NCI-H2196 (cell line): ENCODE data around the gene JTB.
"Not testable (repeated sequence)": the region's sequence is repeated elsewhere in the genome, so short reads cannot be mapped to it uniquely, and the experiment has no call there.

Source experiments
- DNase-seq: peaks from one replicate; lab custom pipeline; 2025; ENCODE audit not compliant: unreplicated experiment; lab: John Stamatoyannopoulos, UW

Gene JTB

DNA sequence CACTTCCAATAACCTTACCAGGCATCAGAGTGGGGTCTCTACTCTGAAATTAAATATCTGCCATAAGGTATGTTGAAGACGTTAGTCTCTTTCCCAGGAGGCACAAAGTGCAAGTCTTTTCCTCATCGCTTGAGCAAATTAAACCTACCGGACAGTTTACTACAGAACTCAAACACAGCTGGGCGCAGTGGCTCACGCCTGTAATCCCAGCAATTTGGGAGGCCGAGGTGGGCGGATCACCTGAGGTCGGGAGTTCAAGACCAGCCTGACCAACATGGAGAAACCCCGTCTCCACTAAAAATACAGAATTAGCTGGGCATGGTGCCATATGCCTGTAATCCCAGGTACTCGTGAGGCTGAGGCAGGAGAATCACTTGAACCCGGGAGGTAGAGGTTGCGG is 1.6 kb upstream of the JTB start:
- not testable (repeated sequence) for DNase-seq

DNA sequence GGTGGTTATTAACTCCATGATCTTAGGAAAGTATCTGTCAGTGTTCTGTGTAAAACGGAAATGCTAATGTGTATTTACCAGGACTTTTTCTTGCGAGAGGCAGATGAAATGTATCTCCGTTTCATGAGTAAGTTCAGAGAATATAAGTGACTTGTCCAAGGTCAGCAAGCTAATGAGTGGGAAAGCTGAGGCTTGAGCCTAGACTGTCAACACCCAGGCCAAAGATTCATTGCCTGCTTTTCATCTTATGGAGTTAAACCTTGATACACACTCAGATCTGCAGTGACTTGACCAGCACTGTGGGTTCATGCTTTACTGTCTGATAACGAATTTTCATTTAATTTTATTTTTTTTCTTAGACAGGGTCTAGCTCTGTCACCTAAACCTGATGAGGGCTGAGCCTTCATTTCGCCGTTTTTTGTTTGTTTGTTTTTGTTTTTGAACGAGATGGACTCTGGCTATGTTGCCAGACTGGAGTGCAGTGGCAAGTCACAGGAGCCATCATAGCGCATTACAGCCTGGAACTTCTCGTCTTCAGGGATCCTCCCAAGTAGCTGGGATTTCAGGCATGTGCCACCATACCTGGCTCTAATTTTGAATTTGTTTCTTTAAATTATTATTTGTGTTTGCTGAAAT is 918 bp upstream of the JTB start:
- no peak for DNase-seq

DNA sequence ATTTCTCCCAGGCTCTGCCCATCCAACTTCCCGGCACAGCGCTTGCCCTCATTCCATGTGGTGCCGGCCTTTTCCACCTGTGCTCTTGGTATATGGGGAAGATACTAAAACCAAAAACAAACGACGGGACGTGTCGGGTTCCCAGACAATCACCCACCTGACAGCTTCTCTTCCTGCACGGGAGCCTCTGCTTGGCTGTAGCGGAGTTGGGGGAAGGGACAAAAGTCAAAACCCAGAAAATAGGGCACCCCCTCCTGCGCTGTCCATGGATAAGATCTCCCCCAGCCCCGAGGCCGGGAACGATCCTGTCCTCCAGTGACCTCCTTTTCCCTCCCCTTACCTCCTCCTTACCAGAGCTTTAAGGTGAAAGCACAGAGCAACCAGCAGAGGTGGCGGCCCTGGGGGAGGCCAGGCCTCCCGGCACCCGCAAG is 640 bp downstream of the JTB start:
- no peak for DNase-seq

DNA sequence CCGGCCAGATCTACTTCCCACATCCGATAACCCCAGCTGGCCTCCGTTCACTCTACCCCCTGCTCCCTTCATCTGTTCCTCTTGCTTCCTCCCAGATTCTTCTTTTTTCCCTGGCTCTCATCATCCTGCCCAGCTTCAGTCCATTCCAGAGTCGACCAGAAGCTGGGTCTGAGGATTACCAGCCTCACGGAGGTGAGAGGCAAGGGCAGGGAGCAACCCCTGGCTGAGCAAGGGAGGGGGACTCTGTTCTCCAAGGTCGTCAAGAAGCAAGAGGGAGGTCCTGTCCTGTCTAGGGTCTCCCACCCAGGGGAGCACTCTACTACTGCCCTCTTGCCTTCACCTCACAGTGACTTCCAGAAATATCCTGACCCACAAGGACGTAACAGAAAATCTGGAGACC is 3.9 kb downstream of the JTB start:
- no peak for DNase-seq

DNA sequence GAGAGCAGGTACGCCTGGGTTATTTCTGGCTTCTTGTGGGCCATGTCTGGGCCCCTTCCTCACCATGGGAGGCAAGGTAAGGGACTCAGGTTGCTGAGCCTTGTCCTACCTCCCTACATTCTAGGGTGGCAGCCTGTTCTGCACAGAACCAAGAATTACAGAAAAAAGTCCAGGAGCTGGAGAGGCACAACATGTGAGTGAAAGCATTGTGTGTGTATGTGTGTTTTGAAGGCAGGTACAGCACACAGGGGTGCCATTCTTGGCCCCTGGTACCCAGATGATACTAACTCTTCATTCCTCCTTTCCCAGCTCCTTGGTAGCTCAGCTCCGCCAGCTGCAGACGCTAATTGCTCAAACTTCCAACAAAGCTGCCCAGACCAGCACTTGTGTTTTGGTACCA is 4.4 kb downstream of the JTB start:
- DNase-seq: no peak

DNA sequence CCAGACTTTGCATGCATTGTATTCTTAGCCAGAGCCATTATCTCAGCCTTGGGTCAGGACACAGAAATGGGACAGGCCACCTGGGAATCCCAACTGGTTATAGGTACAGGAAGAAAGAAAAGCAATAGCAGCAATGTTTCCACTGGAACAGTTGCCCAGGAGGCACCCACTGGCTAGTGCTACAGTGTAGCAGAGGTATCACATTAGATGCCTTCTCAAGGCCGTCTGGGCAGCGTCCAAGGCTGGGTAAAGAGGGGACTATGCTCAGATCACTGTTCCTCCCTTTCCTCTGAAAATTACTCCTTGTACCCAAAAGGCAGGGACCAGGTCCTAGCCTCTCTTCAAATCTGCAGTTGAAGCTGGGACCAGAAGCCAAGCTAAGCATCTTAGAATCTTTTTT is 7.1 kb downstream of the JTB start:
- no peak for DNase-seq

DNA sequence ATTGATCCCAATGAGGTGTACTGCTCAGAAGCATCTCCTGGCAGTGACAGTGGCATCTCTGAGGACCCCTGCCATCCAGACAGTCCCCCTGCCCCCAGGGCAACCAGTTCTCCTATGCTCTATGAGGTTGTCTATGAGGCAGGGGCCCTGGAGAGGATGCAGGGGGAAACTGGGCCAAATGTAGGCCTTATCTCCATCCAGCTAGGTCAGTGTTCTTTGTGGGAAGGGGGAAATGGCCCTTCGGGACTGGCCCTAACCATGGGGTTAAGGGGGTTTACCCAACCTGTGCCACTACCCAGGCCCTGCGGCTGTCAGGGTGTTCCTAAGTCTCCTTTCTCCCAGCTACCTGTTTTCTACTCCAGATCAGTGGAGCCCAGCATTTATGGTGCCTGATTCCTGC is 8.5 kb downstream of the JTB start:
- no peak for DNase-seq

DNA sequence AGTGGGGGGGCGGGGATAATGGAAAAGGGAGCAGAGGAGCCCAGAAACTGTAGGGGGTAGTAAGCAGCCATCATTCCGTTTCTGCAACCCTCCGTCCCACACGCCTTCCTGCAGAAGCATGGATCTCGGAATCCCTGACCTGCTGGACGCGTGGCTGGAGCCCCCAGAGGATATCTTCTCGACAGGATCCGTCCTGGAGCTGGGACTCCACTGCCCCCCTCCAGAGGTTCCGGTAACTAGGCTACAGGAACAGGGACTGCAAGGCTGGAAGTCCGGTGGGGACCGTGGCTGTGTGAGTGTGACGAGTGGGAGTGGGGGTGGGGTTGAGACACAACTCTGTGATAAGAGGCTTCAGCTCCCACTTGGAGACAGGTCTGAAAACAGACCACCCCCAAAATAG is 9.1 kb downstream of the JTB start:
- DNase-seq: no peak

DNA sequence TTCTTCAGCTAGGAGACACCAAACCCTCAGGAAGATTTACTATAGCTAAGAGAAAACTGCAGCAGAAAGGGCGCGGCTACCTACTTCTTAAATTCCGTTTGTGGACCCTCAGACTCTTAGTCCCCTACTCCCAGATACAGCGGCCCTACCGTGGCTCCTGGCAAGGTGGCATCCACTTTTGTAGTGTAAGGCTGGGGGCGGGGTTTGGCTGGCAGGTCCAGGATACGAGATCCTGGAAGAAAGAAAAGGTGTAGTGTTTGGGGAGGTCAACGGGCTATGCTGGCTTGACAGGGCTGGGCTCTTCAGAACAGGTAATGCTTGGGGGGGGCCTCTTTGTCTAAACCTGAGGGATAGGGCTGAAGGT is 9.5 kb downstream of the JTB start:
- peak; percentile 51 for DNase-seq

DNA sequence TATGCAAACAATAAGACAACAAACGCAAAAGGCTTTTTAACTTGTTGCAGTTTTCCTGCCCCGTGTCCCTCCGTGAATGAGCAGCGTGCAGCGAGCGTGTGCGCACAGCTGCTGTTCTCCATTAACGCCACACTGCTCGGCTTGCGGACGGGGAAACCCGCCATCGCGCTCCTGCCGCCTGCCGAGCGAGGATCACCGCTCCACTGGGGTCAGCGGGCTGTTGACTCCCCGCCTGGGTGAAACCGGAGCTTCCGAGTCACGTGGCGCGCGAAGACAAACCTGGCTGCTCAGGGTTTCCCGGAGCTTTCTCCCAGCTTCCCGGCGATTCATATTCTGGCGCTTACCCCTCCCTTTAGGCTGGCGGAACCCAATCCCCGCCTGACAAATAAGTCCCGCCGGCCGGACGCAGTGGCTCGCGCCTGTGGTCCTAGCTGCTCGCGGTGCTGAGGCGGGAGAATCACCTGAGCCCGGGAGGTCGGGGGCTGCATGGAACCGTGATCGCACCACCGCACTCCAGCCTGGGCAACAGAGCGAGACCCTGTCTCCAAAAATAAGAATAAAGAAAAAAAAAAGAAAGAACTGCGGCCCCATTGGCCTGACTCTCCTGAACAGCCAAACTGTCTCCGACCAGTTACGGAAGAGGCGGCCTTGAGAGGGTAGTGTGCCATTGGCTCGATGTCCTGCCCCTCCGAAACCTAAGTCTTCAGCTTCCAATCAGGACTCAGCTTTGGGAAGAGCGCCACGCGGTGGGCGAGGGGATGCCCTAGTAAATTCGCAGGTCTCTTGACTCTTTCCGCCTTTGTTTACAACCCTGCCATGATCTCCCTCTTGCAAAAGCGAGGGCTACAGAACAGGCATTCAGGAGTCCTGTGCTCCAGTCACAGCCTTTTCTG is 10.1 kb downstream of the JTB start, which contains the start of gene CREB3L4:
Gene CREB3L4 (plus strand): TSS at position 796 of the 893 bp plus-strand sequence. CDS start 624 bp downstream, outside the sequence.
- peak; percentile 95 for DNase-seq

DNA sequence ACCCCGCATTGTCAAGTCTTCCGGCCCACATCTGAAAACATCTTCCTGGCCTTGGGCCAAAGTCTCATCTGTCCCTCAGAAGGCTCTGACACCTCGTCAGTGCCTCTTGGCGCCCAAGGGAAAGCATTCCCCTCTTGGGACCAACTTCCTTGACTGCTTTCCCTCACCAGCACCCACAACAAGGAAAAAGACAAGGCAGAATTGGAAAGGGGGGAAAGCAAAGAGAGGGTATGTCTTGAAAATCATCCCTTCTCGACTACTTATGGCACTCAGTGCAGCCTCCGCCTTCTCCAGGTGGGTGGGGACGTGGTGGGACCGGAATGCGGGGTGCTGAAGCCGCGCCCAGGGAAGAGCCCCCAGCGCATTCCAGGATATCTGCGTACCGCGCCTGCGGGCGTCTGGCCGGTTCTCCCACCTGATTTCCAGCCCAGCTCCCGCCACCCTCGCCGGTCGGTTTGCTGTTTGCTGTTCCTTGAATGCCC is 13.6 kb downstream of the JTB start:
- no peak for DNase-seq

DNA sequence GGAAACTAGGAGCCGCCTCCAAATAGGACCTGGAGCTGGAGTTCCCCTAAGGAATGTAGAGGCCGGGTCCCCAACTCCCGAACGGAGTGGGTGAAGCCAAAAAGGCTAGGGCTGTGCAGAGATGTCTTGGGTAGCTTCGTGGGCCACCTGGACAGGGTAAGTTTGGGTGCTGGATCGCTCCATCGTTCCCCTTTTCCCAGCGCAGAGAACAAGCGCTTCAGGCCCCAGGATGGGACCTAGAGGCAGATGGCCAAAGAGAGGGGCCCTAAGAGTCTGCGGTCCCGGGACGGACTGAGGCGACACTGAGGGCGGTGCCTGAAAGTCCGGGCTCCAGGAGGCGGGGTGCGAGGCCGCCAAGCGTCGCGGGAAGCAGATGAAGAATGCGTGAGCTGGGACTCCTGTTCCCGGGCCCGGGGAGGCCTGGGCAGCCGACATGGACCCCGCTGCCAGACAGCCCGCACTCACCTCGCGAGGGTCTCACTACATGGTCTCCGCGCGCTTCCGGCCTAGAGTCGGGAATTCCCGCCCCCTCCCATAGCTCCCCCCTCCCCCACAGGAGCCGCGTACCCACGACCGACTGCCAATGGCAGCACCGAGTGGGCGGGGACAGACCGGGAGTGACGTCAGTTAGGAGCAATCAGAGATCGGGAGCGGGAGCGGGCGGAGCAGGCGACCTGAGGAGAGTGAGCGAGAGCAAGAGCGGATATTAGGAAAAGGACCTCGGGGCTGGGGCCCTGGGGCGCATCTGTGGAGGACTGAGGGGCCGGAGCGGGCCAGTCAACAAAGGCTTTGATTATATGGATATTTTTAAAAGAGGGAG is 14.2 kb downstream of the JTB start, which contains the start of gene SLC39A1:
Gene SLC39A1 (minus strand): TSS at position 508 of the 820 bp plus-strand sequence. CDS start 822 bp downstream, outside the sequence.
- peak; percentile 98 for DNase-seq

DNA sequence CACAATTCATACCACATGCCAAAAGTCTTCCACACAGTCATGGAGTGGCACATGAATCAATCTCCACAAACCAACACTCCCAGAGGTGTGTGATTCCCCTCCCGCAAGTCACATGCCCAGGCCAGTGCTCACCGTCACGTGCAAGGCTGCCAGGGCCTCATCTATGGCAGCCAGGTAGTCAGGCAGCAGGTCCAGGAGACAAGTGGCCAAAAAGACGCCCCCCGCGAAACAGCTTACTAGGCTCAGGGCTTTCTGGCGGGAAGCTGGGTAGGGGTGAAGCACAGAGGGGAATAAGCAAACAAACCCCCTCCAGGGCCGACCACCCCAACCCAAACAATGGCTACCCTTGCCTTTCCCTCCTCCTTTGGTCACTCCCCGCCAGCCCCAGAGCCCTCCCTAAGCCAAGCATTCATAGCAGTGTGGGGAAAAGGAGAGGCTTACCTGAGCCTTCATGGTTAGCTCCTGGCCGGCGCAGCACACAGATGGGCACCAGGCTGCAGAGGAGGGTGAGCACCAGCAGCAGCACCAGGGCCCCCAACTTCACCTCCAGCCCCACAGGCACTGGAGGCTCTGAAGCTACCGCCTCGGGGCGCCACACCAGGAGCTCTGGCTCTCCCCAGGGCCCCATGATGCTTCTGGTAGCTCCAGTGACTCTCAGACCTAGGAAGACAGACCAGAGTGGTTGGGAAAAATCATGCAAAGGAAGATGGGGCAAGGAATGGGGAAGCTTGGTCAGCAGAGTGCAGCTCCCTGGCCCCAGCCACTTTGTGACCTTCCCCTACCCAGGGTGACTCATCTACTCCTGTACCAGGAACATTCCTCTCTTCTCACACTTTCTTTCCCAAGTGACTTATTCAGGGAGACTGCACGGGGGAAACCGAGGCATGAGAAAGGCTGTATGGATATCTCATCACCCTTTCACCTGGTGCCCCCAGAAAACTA is 15.1 kb downstream of the JTB start:
- DNase-seq: no peak

DNA sequence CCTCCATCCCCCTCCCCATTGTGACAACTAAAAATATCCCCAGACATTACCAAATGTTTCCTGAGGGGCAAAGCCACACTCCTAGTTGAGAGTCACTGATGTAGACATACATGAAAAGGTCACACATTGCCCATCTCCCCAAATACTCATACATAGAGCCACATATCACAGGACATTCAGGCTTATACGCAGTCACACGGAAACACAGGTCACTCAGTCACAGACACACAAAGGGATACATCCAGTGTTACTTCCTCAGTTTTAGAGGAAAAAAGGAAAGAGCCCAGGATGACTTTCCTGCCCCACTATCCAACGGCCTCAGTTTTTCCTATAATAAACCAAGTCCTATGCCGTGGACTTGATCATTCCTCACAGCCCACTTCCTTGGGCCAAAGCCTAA is 16.1 kb downstream of the JTB start:
- DNase-seq: no peak

DNA sequence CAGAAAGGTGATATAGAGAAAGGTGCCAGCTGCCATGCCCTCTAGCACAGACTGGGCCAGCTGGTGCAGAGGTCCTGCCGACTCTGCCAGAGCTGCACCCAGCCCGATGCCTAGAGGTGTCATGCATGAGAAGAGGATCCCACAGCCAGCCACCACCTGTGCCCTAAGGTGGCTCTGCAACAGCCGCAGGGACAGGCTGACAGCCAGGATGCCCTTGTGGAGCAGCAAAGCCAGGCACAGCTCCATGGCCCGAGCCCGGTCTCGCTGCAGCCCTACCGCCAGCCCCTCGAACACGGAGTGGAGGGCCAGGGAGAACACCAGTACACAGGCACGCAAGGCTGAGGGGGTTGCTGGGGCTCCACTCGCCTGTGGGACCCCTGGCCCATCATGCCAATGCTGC is 17.3 kb downstream of the JTB start:
- DNase-seq: no peak

DNA sequence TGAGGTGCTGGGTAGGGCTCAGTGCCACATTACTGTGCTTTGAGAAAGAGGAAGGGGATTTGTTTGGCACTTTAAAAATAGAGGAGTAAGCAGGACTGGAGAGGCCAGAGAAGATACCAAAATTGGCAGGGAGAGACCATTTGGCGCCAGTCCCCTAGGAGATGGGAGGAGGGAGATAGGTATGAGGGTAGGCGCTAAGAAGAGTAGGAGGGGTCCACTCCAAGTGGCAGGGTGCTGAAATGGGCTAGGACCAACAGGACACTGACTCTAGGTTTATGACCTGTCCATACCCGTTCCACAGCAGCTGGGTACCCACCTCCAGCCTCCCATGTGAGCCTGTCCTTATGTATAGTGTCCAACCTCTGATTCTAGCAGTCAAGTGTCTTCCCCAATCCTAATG is 18.0 kb downstream of the JTB start:
- no peak for DNase-seq

DNA sequence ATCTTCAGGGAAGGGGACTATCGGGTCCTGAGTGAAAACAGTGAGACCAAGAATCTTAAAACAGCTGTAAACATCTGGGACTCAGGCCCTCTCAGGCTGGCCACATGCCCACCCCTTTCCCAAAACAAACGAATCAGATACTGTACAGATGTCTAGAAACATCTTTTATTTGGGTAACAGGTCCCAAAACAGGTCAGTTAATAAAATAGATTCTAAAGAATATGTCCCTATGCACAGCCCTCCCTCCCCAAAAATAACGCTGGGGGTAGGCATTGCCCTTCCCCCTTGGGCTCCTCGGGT is 18.6 kb downstream of the JTB start:
- no peak for DNase-seq

DNA sequence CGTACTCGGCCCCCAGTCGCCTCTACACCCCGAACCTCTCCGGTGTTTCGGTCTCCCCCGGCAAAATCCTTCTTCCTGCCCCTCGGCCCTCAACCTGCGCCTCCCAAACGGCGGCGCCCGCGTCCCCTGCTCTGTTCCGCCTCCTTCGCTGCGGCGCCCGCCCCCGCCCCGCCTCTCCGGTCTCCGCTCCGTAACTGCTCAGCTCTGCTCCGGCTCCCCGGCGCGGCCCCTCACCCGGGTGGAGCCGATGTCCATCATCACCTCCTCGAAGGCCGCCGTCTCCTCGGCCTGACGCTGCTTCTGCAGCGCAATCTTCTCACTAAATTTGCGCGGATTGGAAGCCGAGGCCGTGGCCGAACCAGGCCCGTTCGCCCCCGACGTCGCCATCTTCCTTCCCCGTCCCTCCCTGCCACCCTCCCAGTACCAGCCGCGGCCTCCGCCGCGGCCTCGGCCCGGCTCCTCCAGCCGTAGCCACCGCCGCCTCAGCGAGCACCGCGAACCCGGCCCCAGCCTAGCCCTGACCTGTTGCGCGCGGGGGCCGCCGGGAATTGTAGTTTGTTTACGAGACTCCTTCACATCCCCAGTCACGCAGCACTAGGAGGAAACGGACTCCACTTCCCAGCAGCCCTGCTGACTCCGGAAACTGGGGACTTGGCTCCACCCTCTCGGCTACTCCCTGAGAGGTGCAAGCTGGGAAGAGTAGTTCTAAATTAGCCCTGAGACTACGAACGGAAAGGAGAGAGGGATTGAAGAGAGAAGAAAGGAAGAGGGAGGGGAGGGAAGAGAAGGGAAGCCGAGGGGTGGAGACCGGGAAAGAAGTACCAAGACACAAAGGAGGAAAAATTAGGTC is 19.1 kb downstream of the JTB start, which contains the start of gene CRTC2:
Gene CRTC2 (minus strand): TSS at position 502 of the 850 bp plus-strand sequence. CDS start 115 bp downstream, at position 387.
- DNase-seq: peak; percentile 98

DNA sequence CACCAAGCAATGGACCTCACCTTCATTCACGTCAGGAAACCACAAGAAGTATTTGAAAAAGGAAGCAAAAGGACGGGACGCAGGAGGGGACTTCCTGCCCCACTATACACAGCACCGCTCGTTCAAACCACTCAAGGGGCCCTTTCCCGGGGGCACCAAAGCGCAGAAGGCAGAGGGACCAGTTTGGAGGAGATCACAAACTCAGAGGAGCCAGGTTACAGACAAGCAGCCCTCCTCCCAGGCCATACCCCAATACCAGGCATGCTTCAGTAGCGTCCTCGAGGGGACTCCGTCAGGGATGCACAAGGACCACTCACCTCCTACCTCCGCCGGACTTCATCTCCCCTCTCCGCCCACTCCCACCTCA is 19.7 kb downstream of the JTB start:
- no peak for DNase-seq
